Middle frontal gyrus (tissue), 1 donor: Measurements from ENCODE around the gene EPS8L2.
"Not testable (repeated sequence)": the region's sequence is repeated elsewhere in the genome, so short reads cannot be mapped to it uniquely, and the experiment has no call there.

Experiments used
- DNase-seq: peaks from one replicate; pipeline ENCODE4 v3.0.0-alpha.2; 2015; ENCODE audit warnings: low spot score; ENCODE audit errors: extremely low spot score

EPS8L2 gene

DNA sequence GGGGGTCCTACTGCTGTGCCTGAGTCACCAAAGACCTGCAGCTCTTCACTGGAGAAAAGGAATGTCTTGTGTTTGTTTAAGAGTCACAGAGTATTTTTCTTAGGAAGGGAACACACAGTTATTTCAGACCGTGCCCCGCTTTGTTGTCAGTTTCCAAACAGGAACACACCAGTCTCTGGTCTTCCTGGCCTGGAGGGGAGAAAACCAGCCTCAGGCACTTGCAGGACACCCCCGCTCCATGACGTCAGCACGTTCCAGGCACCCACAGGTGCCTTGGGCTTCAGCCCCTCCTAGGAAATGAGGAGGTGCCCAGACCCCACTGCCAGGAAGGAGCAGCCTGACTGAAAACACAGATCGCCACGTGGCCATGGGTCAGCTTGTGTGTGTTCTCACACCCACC lies 16.4 kb upstream of the EPS8L2 start:
- DNase-seq = no peak

GRCh38 chr11:690244-690643 lies 15.8 kb upstream of the EPS8L2 start:
- DNase-seq = not testable (repeated sequence)

DNA sequence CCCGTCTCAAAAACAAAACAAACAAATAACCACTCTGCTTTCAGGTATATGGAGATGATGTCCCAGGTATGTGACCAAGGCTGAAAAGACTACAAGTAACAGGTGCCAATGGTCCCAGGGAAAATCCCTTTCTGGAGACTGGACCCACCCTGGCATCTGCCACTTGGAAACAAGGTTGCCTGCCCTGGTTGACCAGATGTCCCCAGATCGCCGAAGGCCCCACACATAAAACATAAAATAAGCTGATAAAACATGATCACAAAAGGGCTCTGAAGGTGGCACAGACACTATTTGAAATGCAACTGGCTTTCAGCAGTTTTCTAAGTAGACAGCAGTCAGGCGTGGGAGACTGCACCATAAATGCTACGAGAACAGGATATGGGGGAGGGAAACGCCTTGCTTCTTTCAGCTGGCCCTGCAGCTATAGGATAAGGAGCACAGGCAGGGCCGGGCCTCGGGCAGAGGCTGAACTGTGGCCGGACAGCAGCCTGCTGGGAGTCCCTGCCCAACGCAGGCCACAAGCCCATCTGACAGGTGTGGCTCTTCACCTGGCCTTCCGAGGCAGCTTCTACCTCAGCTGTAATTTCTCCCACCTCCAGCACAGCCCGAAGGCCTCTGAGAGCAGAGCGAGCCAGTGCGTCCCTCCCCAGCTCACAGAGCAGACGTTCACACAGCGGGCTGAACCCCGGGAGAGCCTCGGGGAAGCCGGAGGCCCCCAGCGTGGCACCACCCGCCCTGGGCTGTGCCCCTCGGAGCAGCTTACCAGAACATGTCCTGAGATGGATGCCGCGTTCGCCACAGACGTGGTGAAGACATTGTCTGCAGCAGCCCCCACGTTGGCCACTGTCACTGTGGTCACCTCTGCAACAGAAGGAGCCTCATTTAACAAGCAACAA lies 15.0 kb upstream of the EPS8L2 start:
- no peak for DNase-seq

DNA sequence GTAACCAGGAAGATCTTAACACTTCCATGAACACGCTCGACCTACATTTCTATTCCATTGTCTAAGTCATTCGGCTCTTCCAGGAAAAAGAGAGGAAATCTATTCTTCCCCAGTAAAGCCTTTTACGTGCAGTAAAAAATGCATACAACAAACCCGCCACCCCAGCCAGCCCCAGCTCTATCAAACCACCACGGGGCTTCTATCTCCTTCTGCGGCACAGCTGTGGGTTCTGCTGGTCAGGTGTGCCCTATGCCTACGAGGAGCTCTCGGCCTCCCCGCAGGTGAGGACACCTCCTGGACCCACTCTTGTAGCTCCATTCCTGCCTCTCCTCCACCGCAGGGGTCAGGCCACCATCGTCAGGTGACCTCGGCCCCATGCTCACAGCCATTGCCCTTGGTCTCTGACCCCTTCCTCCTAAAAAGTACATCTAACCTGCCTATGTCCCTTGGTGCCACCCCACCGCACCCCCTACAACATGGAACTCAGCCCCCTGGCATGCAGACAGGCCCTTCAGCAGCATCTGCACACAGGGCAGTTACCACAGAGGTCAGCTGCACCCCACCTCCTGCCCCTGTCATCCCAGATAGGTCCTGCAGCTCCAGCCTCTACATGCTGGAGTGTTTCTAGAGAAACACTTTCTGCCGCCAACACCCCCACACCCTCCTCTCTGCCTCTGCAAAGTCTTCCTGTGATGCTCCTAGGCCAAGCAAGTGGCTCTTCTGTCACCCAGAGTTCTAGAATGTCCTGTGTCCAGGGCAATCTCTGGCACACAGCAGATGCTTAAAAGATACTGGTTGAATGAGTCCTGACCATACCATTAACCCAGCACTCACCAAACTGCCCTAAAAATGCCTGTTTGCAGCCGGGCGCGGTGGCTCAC lies 14.1 kb upstream of the EPS8L2 start:
- DNase-seq = no peak

GRCh38 chr11:692824-693414 lies 13.1 kb upstream of the EPS8L2 start:
- DNase-seq = no peak

DNA sequence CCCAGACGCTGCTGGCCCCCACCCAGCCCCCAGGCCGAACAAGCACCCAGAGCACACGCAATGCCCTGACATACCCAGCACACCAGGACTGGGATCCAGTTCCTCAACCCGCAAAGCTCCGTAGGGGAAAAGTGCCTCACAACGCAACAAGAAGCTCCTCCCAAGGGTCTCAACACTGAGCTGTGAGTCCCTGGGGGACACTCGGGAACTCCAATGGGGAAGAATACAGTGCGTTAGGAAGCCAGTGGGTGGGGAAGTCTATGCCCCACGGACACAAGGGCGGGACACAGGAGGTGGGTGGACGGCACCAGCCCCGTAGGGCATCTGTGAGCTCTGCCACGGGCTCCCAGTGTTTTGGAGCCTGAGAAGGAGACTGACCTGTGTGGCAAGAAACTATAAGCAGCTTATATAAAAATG lies 12.6 kb upstream of the EPS8L2 start:
- no peak for DNase-seq

DNA sequence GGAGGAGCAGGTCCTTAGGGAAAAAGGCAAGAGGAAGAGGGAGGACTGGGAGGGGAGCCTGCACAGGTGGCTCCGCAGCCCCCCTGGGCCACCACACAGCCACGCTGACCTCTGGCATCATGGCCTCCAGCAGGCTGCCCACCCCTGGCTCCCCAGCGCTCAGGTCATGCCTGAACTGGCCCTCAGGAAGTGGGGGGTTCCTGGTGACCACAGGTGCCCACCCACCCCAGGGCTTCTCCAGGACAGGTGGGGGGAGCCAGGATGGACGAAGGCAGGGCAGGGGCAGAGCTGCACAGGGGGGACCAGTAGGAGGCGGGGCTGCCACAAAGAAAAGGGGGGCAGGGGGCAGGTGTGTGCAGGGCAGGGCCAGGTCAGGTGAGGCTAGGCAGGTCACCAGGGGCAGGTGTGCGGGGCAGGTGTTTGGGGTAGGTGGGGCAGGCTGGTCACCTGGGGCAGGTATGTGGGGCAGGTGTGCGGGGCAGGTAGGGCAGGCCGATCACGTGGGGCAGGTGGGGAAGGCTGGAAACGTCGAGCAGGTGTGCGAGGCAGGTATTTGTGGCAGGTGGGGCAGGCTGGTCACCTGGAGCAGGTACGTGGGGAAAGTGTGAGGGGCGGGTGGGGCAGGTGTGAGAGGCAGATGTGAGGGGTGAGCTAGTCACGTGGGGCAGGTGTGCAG lies 12.0 kb upstream of the EPS8L2 start:
- no peak for DNase-seq

DNA sequence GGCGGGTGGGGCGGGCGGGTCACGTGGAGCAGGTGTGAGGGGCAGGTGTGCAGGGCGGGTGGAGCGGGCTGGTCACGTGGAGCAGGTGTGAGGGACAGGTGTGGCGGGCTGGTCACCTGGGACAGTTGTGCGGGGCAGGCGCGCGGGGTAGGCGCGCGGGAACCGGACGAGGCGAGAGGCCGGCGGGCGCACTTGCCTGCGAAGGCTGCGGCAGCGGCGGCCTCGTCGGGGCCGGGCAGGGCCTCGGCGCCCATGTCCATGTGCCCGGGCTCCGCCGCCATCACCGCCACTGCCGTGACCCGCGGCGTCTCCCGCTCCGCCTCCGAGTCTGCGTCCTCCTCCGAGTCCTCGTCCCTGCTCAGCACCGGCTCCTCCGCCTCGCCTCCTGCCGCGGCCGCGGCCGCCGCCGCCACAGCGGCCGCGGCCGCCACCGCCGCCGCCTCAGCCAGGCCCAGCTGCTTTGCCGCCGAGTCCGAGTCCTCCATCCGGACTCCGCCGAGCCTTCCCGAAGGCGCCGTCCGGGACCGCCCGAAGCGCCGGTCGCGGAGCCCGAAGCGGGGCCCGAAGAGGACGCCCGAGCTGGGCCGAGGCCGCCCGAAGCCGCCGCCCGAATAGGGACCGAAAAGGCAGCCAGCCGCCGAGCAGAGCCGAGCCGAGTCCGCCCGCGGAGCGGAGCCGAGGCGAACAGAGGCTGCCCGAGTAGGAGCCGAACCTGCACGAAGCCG lies 11.3 kb upstream of the EPS8L2 start, which contains the start of gene DEAF1:
TSS of gene DEAF1 (minus strand) at position 660 of the 725 bp plus-strand sequence. CDS start at position 485, 175 bp downstream.
- DNase-seq = peak; percentile 91

DNA sequence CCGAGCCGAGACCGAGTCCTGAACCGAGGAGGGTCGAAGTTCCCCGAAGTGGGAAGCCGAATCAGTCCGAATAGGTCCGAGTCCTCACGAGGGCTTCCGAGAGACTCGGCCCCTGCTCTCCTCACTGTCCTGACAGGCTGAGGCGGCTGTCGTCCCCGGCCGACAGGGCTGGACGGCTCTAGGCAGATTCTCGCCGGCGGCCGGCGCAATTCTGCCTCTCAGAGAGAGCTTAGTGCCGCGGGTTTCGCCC lies 10.8 kb upstream of the EPS8L2 start:
- DNase-seq = no peak

DNA sequence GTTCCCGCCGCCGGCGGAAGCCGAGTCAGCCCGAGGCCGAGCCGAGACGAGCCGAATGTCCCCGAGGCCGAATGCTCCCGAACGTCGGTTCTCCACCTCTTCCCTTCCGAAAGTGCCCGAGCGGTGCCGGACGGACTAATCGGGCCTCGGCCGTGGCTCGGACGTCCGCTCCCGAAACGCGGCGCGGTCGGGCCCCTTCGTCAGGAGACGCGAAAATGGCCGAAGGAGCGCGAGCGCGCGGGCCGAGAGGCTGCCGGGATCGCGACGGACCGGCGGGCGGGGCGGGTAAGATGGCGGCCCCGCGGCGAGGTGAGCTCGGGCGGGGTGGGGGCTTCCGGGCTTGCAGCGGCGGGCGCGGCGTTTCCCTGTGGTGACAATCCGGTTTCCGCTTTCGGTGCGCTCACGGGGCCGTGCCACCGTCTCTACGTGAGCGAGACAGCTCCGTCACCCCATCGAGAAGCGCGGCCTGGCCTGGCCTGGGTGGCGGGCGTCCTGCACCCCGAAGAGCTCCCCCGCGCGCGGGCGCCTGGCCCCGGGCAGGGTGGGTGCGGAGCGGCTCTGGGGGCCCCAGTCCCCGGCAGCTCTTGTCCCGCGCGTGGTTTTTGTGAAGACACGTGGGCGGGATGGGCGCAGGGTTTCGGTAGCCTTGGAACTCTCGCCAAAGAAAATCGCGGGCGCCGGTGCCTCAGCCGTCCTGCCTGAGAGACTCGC lies 10.3 kb upstream of the EPS8L2 start, which contains the start of gene TMEM80:
TSS of gene TMEM80 (plus strand) at position 279 of the 711 bp plus-strand sequence. CDS start at position 291, 12 bp downstream.
- DNase-seq = peak; percentile 99

DNA sequence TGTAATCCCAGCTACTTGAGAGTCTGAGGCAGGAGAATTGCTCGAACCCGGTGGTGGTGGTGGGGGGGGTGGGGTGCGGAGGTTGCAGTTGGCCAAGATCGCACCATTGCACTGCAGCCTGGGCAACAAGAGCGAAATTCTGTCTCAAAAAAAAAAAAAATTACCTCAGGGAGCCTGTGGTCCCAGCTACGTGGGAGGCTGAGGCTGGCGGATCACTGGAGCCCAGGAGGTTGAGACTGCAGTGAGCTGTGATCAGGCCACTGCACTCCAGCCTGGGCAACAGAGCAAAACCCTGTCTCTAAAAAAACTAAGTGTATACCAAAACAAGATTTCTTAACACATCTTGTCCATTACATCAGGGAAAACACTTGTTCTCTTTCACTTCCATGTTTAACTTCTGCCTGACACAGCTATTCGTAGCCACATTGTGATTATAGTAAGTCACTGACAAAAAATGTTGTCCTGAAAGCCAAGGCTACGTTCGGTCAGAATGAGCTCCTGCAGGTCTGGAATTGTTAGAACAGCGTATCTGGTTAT lies 9.0 kb upstream of the EPS8L2 start:
- no peak for DNase-seq

- DNase-seq = no peak
These were observed 8.2 kb upstream of the EPS8L2 start for GRCh38 chr11:697811-698311.

DNA sequence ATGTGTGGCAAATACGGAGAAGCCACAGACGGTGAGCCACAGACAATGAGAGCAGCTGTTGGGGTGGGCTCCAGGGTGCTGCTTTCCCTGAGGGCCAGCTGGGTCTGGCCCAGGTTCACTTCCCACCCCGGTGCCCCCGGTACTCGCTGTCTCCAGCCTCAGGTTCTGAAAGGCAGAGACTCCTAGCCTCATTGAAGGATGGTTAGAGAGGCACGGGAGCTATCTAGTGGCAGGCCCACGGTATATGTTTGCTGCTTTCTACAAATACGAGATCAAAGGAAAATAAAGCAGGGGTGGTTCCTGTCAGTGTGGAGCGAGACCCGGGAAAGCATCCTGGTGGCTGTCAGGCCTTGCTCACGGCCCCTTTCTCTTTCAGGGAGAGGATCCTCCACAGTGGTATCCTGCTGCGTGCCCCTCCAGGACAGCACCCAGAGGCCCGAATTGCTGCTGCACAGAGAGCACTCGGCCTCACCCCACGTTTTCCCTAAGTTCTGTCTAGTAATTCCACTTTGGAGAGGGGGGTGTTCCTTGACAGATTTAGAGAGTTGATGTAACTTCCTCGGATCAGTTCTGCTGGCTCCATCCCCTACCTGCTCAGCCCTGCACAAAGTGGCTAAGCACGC lies 7.4 kb upstream of the EPS8L2 start:
- no peak for DNase-seq

DNA sequence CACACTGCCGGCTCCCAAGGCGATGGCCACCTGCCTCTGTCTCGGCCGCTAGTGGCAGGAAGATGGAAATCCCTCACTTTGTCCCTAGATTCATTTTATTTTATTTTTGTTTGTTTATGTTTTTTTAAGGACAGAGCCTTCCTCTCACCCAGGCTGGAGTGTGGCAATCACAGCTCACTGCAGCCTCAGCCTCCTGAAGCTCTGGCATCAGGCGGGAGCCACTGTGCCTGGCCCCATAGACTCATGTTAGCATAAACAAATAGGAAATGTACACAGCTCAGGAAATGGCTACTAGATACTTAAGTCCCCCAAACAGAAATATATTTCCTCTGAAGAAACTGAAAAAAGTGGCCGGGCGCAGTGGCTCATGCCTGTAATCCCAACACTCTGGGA lies 6.9 kb upstream of the EPS8L2 start:
- no peak for DNase-seq

DNA sequence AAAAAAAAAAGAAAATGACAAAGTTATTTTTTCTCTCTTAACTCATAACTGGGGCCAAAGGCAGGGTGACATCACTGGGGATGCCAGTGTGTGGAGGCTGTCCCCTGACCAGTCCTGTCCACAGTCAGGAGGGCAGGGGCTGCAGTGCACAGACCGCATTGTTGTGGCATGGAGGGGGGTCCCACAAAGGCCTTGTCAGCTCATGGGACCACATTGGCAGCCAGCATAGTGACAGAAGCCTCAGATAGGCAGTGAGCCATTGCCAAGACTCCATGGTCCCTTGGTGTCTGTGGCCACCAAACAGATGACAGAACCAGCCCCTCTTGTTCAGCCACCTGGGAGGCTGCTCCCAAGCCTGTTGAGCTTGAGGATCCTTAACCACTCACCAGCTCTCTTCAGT lies 6.3 kb upstream of the EPS8L2 start:
- DNase-seq = no peak

- no peak for DNase-seq
These were observed 4.1 kb upstream of the EPS8L2 start for GRCh38 chr11:701741-702461.

GRCh38 chr11:702462-703461 lies 3.3 kb upstream of the EPS8L2 start:
- no peak for DNase-seq
